ENCODE measurements around the gene TIMM17A. TPM values are rescaled to one million over a fixed set of nuclear protein-coding genes. Genes with fewer than 3 reads are reported as not detected.
"Not testable (repeated sequence)": the region's sequence is repeated elsewhere in the genome, so short reads cannot be mapped to it uniquely, and the experiment has no call there.

TIMM17A gene
- total RNA-seq, 1 donor from 2014 or later = 69.8 TPM

GRCh38 chr1:202016811-202017748 lies 61.8 kb downstream of the TIMM17A start:
- H3K36me3 Mint-ChIP-seq (ENCODE audit: unreplicated experiment) = no peaks in the 10 kb centered on the region
- H3K9me3 Mint-ChIP-seq (ENCODE audit: unreplicated experiment) = peaks cover 10% of the 10 kb centered on the region
- no peak overlapping the region for H3K4me3 Mint-ChIP-seq (ENCODE audit: unreplicated experiment)
- no peak overlapping the region for H3K27ac Mint-ChIP-seq (ENCODE audit: unreplicated experiment)
- no peak for DNase-seq
- peaks cover 13% of the 10 kb centered on the region for H3K4me1 Mint-ChIP-seq (ENCODE audit: low read depth, unreplicated experiment)
- TF ChIP-seq CTCF (IDR thresholded peaks at IDR 0.05; ENCODE audit: partially characterized antibody, unreplicated experiment) = no peak
- peaks cover 4% of the 10 kb centered on the region for H3K27me3 Mint-ChIP-seq (ENCODE audit: unreplicated experiment)

DNA sequence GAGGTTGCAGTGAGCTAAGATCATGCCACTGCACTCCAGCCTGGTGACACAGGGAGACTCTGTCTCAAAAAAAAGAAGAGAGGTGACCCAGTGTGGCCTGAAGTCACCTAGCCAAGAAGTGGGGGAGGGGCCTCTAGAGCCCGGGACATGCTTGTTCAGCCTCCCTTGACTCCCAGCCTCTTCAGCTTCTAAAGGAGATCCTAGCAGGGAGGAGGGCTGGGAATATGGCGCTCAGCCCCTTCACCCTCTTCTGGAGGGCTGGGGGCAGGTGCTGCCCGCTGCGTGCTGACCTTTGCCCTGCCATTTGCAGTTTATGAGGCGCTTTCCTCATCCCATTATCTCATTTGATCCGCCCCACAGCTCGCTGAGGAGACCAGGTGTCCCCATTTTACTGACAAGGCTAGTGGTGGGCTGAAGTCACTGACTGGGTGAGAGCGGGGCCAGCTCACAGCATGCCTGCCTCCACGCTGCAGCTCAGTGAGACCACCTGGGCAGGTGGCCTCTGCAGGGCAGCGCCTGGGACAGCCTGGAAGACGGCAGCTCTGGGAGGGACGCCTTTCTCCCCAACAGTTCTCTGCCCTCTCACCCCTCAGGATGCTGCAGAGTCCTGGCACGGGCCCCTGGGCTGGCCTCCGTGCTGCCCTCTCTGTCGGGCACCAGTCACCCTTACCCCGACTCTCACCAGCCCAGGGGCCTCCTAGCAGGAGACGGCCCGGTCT lies 62.6 kb downstream of the TIMM17A start:
- no peak for DNase-seq
- Mint-ChIP-seq H3K36me3 (ENCODE audit: unreplicated experiment) (no peaks in the 10 kb centered on the region), H3K4me3 (ENCODE audit: unreplicated experiment) (no peak overlapping the region), H3K4me1 (ENCODE audit: low read depth, unreplicated experiment) (peaks cover 13% of the 10 kb centered on the region), H3K27me3 (ENCODE audit: unreplicated experiment) (peaks cover 4% of the 10 kb centered on the region), H3K27ac (ENCODE audit: unreplicated experiment) (no peak overlapping the region), H3K9me3 (ENCODE audit: unreplicated experiment) (peaks cover 10% of the 10 kb centered on the region)
- TF ChIP-seq CTCF (IDR thresholded peaks at IDR 0.05; ENCODE audit: partially characterized antibody, unreplicated experiment) = no peak

- Mint-ChIP-seq H3K4me3 (ENCODE audit: unreplicated experiment) (peak overlapping the region; percentile 0), H3K36me3 (ENCODE audit: unreplicated experiment) (no peaks in the 10 kb centered on the region), H3K9me3 (ENCODE audit: unreplicated experiment) (peaks cover 10% of the 10 kb centered on the region), H3K4me1 (ENCODE audit: low read depth, unreplicated experiment) (peaks cover 19% of the 10 kb centered on the region), H3K27ac (ENCODE audit: unreplicated experiment) (no peak overlapping the region), H3K27me3 (ENCODE audit: unreplicated experiment) (peaks cover 4% of the 10 kb centered on the region)
- TF ChIP-seq CTCF (IDR thresholded peaks at IDR 0.05; ENCODE audit: partially characterized antibody, unreplicated experiment) = no peak
- no peak for DNase-seq
Observed at GRCh38 chr1:202018468-202019234, 63.3 kb downstream of the TIMM17A start.

GRCh38 chr1:202019235-202019558 lies 63.9 kb downstream of the TIMM17A start:
- not testable (repeated sequence) for DNase-seq; H3K4me3 Mint-ChIP-seq (ENCODE audit: unreplicated experiment); H3K9me3 Mint-ChIP-seq (ENCODE audit: unreplicated experiment); H3K27me3 Mint-ChIP-seq (ENCODE audit: unreplicated experiment); H3K36me3 Mint-ChIP-seq (ENCODE audit: unreplicated experiment)
- peaks cover 19% of the 10 kb centered on the region for H3K4me1 Mint-ChIP-seq (ENCODE audit: low read depth, unreplicated experiment)
- H3K27ac Mint-ChIP-seq (ENCODE audit: unreplicated experiment) = peak overlapping the region; percentile 12

Small RNAs within 50 kb of the gene (microRNA-seq; reads per million reads assigned to microRNA genes)
- gene MIR6740 (ENCODE audit: unreplicated experiment) = 0.83 reads per million

Other genes with a start within 250 kb of the TIMM17A start
- gene IPO9, start 126.3 kb upstream of the TIMM17A start, total RNA-seq (ENCODE audit: unreplicated experiment) = 97.8 TPM
- 2.9 TPM for gene SHISA4, start 66.6 kb upstream of the TIMM17A start, total RNA-seq (ENCODE audit: unreplicated experiment)
- 0.20 TPM for gene LMOD1, start 9.0 kb upstream of the TIMM17A start, total RNA-seq (ENCODE audit: unreplicated experiment)
- gene RNPEP, start 27.1 kb downstream of the TIMM17A start, total RNA-seq (ENCODE audit: unreplicated experiment) = 42.4 TPM
- 0.96 TPM for gene ELF3, start 55.1 kb downstream of the TIMM17A start, total RNA-seq (ENCODE audit: unreplicated experiment)
- gene GPR37L1, start 167.4 kb downstream of the TIMM17A start, total RNA-seq (ENCODE audit: unreplicated experiment) = not detected
- gene ARL8A, start 189.2 kb downstream of the TIMM17A start, total RNA-seq (ENCODE audit: unreplicated experiment) = 160 TPM
- gene PTPN7, start 205.1 kb downstream of the TIMM17A start, total RNA-seq (ENCODE audit: unreplicated experiment) = not detected
- 0.37 TPM for gene LGR6, start 238.3 kb downstream of the TIMM17A start, total RNA-seq (ENCODE audit: unreplicated experiment)

Measured in glutamatergic neuron (in vitro differentiated cells).